T-cell (primary cell): ENCODE data around the gene ADRB2. TPM values are rescaled to one million over a fixed set of nuclear protein-coding genes. Genes with fewer than 3 reads are reported as not detected.

Source experiments
- ATAC-seq, 4 experiments: fragments of 200-7000 bp in 3 of 4; fragments of 150-1000 bp in 1 of 4; cut with Tn5 transposase; replicated peaks in 1 of 4; 1 replicate in 3 of 4; 2 replicates in 1 of 4; pipeline ENCODE4 v1.10.0; 2021; ENCODE audit warnings: moderate library complexity in 3 of 4, mild to moderate bottlenecking in 2 of 4, moderate number of reproducible peaks in 1 of 4
- CTCF ChIA-PET, 2 donors: fragments of 300-600 bp; sonication (Branson Sonifier 250); formaldehyde crosslinking; loops; one replicate each; lab custom pipeline; 2022; ENCODE audit warnings: antibody characterized with exemption in 2 of 2; lab: Charles Lee
- POLR2A ChIA-PET, 2 donors: fragments of 300-600 bp; sonication (Branson Sonifier 250); formaldehyde crosslinking; loops; one replicate each; lab custom pipeline; 2022; ENCODE audit warnings: antibody characterized with exemption in 2 of 2; lab: Charles Lee
- DNase-seq, 35 experiments: peaks; one replicate each; pipeline versions ENCODE4 v3.0.0 to v3.0.0-alpha.2; 2013 to 2023
- H3K27ac ChIP-seq: one replicate; pipeline ENCODE4 v1.5.1; 2013; ENCODE audit warnings: low read length
- H3K27me3 ChIP-seq, 2 experiments: replicated peaks in 1 of 2; 1 replicate in 1 of 2; 2 replicates in 1 of 2; pipeline versions ENCODE4 v1.6.1 to v1.7.0; 2013; ENCODE audit warnings: low read length in 1 of 2, mixed read lengths in 1 of 2; ENCODE audit not compliant: control insufficient read depth in 2 of 2, insufficient read depth in 2 of 2; ENCODE audit errors: extremely low read depth in 1 of 2
- H3K36me3 ChIP-seq, 2 donors: 1 replicate in 1 of 2; 2 replicates in 1 of 2; pipeline versions ENCODE4 v1.6.1 to v1.7.0; 2013; ENCODE audit warnings: low read length in 1 of 2; ENCODE audit not compliant: control insufficient read depth in 2 of 2, insufficient read depth in 1 of 2; ENCODE audit errors: extremely low read depth in 1 of 2
- H3K4me1 ChIP-seq, 2 experiments: 1 replicate in 1 of 2; 2 replicates in 1 of 2; pipeline versions ENCODE4 v1.6.1 to v1.7.0; 2013; ENCODE audit warnings: low read length in 2 of 2, mixed read lengths in 1 of 2; ENCODE audit not compliant: insufficient read depth in 2 of 2, control insufficient read depth in 1 of 2; ENCODE audit errors: extremely low read depth in 1 of 2
- H3K4me3 ChIP-seq, 2 donors: 1 replicate in 1 of 2; 2 replicates in 1 of 2; pipeline versions ENCODE4 v1.5.1 to v1.7.0; 2013; ENCODE audit warnings: mild to moderate bottlenecking in 2 of 2, low read length in 1 of 2, moderate library complexity in 1 of 2; ENCODE audit not compliant: control insufficient read depth in 1 of 2; ENCODE audit errors: extremely low read depth in 1 of 2
- H3K9me3 ChIP-seq: 2 replicates; pipeline ENCODE4 v1.7.0; 2013
- H3K27ac Mint-ChIP-seq, 2 donors: one replicate each; pipeline ENCODE4 v1.8.0; 2020 to 2021; ENCODE audit warnings: mild to moderate bottlenecking in 2 of 2, mixed read lengths in 2 of 2
- H3K27me3 Mint-ChIP-seq, 2 donors: one replicate each; pipeline ENCODE4 v1.8.0; 2021 to 2022; ENCODE audit warnings: mixed read lengths in 2 of 2
- H3K36me3 Mint-ChIP-seq: one replicate; pipeline ENCODE4 v1.8.0; 2021; ENCODE audit warnings: mixed read lengths
- H3K4me1 Mint-ChIP-seq, 3 donors: one replicate each; pipeline ENCODE4 v1.8.0; 2020 to 2022; ENCODE audit warnings: mixed read lengths in 3 of 3, mild to moderate bottlenecking in 1 of 3
- H3K4me3 Mint-ChIP-seq, 3 donors: one replicate each; pipeline ENCODE4 v1.8.0; 2020 to 2022; ENCODE audit warnings: mild to moderate bottlenecking in 3 of 3, mixed read lengths in 3 of 3, moderate library complexity in 3 of 3
- H3K9me3 Mint-ChIP-seq, 3 donors: one replicate each; pipeline ENCODE4 v1.8.0; 2020 to 2022; ENCODE audit warnings: mixed read lengths in 3 of 3
- WGBS: methylation state at CpG from one replicate; pipeline ENCODE4 v1.1.5; 2013; ENCODE audit warnings: missing lambda C conversion rate; ENCODE audit not compliant: insufficient coverage; 5-methylcytosine and 5-hydroxymethylcytosine counted together
- total RNA-seq, 35 experiments: library from RNA in 6 of 35; stranded (reverse) in 6 of 35; fragments of 120-200 nt in 1 of 35; gene quantifications; one replicate each; pipeline versions ENCODE4 v1.2.1 to v1.2.4 and lab custom pipeline; 2013 to 2026

Gene ADRB2
- total RNA-seq, 5 donors from 2014 or later (not counting 1 experiment from before 2014, with no cell fraction given) = 2.3 to 11.3 (median 7.2) TPM

DNA sequence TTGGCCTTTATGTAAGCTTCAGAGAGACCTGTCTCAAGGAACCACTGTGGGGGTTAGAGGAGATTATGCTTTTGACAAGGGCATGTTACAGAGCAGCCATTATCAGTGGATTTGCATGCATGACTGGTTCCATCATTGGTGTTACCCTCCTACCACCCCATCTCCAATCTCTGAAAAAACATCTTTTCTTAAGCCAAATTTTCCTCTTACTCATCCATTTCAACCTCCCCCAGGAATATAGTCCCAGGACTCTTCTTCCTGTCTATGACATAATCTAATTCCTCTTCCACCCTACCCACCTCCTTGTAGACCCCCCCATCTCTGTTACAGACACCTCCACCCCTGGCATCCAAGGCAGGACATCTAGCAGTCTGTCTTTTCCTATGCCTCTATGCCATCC is 33.1 kb upstream of the ADRB2 start:
- H3K27ac ChIP-seq = no peak overlapping the region
- H3K9me3 Mint-ChIP-seq = no peaks in the 10 kb centered on the region
- no peaks in the 10 kb centered on the region for H3K36me3 Mint-ChIP-seq
- ChIA-PET POLR2A (no interaction called here), CTCF (interaction anchor here in 1 of 2 donors (0.9 kb wide), 1 partner anchor 35 kb away, joined by 3 read pairs; no protein-coding TSS in a partner anchor)
- no peaks in the 10 kb centered on the region for H3K36me3 ChIP-seq
- ATAC-seq = no peak
- no peak overlapping the region for H3K4me3 ChIP-seq
- no peaks in the 10 kb centered on the region for H3K9me3 ChIP-seq
- peaks cover 3 to 8% of the 10 kb centered on the region in 2 donors for H3K27me3 Mint-ChIP-seq
- H3K4me1 Mint-ChIP-seq = peaks cover 0 to 2% (median 0%) of the 10 kb centered on the region in 3 donors
- H3K4me3 Mint-ChIP-seq = no peak overlapping the region
- no peak for DNase-seq
- H3K4me1 ChIP-seq = no peaks in the 10 kb centered on the region
- H3K27ac Mint-ChIP-seq = no peak overlapping the region
- H3K27me3 ChIP-seq = no peaks in the 10 kb centered on the region

DNA sequence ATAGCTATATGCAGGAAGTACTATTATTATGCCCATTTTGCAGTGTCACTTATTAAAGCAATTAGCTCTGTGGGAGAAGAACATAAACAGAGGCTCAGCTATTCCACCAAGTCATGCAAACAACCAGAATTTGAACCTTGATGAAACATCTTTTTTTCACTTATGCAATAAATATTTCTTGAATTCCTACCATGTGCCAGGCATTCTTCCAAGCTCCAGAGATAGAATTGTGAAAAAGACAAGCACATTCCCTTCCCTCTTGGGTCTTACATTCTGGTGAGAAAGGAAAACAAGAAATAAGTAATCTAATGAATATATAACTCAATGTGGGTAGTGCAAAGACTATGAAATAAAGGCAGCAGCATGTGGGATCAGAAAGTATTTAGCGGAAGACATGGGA is 32.1 kb upstream of the ADRB2 start:
- ChIA-PET POLR2A (no interaction called here), CTCF (no interaction called here)
- H3K27ac Mint-ChIP-seq = no peak overlapping the region
- no peaks in the 10 kb centered on the region for H3K9me3 ChIP-seq
- no peak for DNase-seq
- H3K4me1 ChIP-seq = no peaks in the 10 kb centered on the region
- no peak overlapping the region for H3K27ac ChIP-seq
- WGBS = 100% methylated on average over 1 of the region's 1 CpG
- no peaks in the 10 kb centered on the region for H3K36me3 ChIP-seq
- H3K4me3 ChIP-seq = no peak overlapping the region
- peaks cover 0 to 2% (median 0%) of the 10 kb centered on the region in 3 donors for H3K4me1 Mint-ChIP-seq
- H3K27me3 ChIP-seq = peaks cover 0 to 2% of the 10 kb centered on the region in 2 experiments
- H3K9me3 Mint-ChIP-seq = no peaks in the 10 kb centered on the region
- H3K27me3 Mint-ChIP-seq = peaks cover 3 to 7% of the 10 kb centered on the region in 2 donors
- no peak overlapping the region for H3K4me3 Mint-ChIP-seq
- ATAC-seq = no peak
- H3K36me3 Mint-ChIP-seq = no peaks in the 10 kb centered on the region

DNA sequence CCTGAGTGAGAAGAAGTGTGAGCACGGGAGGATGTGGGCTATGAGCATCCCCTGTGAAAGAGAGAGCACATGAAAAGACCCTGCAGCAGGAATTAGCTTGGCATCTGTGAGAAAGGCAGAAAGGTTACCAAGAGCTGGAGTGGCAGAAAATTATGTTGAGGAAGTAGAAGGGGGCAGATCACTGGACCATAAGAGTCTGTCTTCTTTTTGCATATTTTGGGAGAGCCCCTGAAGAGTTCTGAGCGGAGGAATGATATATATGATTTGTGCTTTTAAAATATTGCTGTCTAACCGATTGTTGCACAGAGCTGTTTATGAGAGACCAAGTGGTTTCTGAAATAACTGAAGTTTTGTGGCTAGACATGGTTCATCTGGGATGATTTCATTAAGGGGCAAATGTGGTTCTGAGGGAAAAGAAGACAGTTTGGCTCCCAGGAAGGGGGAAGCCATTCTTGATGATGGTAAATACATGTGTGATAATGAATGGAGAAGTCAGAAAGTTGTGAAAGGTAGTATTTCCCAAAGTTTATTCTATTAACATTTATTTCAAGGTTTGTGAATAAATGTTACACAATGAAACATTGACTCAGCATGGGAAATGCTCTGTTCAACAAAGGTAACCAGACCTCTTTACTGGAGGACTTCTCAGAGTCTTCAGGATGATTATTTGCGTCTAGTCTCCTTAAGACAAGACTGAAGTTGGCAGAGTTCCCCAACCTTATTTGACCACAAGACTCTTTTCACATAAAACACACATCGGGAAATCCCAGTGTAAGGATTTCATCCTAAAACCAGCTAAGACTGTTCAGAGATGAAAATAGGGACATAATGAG is 31.5 kb upstream of the ADRB2 start:
- Mint-ChIP-seq H3K36me3 (no peaks in the 10 kb centered on the region), H3K27me3 (peaks cover 2 to 5% of the 10 kb centered on the region in 2 donors), H3K4me1 (peaks cover 0 to 2% (median 0%) of the 10 kb centered on the region in 3 donors), H3K9me3 (no peaks in the 10 kb centered on the region), H3K4me3 (no peak overlapping the region), H3K27ac (no peak overlapping the region)
- Histone ChIP-seq H3K4me3 (no peak overlapping the region), H3K36me3 (no peaks in the 10 kb centered on the region), H3K4me1 (no peaks in the 10 kb centered on the region), H3K9me3 (no peaks in the 10 kb centered on the region), H3K27me3 (peaks cover 0 to 2% of the 10 kb centered on the region in 2 experiments), H3K27ac (no peak overlapping the region)
- ChIA-PET POLR2A (no interaction called here), CTCF (interaction anchor here in 1 of 2 donors (0.8 kb wide), 1 partner anchor 14 kb away, joined by 3 read pairs; no protein-coding TSS in a partner anchor)
- no peak for DNase-seq
- ATAC-seq = no peak
- WGBS = 43% methylated on average over 4 of the region's 5 CpGs

DNA sequence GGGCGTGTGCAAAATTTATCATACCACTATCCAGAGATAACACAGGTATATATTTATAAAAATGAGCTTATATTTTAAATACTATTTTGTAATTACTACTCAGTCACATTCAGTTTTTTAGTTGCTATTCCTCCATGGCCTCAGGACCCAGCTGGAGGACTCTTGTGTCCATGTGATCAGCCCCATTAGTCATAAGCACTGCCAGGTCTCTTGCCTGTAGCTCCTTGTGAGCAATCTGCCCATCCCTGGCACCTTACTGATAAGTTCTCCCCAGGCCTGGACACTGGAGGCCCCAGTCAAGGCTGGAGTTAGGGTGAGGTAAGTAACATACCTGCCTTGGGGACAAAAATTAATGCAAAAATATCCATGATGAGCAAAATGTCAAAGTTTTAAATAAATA is 29.5 kb upstream of the ADRB2 start:
- no peak overlapping the region for H3K4me3 Mint-ChIP-seq
- no peak for ATAC-seq
- Histone ChIP-seq H3K9me3 (no peaks in the 10 kb centered on the region), H3K36me3 (no peaks in the 10 kb centered on the region), H3K27ac (no peak overlapping the region), H3K27me3 (peaks cover 0 to 2% of the 10 kb centered on the region in 2 experiments), H3K4me3 (no peak overlapping the region), H3K4me1 (no peaks in the 10 kb centered on the region)
- no peaks in the 10 kb centered on the region for H3K9me3 Mint-ChIP-seq
- peaks cover 2 to 5% of the 10 kb centered on the region in 2 donors for H3K27me3 Mint-ChIP-seq
- peaks cover 0 to 2% (median 0%) of the 10 kb centered on the region in 3 donors for H3K4me1 Mint-ChIP-seq
- DNase-seq = no peak
- WGBS = no CpG with 5 or more reads among the region's 1 CpG
- H3K27ac Mint-ChIP-seq = no peak overlapping the region
- POLR2A ChIA-PET = interaction anchor here in 1 of 2 donors (0.7 kb wide), 1 partner anchor 9 kb away, joined by 4 read pairs; no protein-coding TSS in a partner anchor
- CTCF ChIA-PET = interaction anchor here (0.7 kb wide), 2 partner anchors 117 to 746 kb away, joined by 3 to 6 read pairs; no protein-coding TSS in a partner anchor
- H3K36me3 Mint-ChIP-seq = no peaks in the 10 kb centered on the region

DNA sequence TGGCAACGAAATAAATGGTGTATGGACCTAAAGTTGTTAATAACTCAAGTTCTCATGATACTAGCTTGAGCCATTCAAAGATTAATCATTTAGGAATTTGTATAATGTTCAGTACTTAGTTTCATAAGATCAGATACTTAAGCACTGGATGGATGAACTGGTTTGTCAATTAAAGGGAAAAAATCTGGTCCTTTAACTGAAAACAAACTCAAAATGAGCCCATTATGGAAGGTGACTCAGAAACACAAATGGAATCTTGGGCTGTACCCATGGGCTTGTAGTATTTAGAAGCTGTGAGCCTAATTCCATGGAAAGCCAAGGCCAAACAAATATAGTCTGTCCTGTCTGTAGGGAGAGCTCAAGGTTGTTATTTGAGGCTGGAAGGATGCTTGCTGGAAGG is 27.6 kb upstream of the ADRB2 start:
- Mint-ChIP-seq H3K4me3 (no peak overlapping the region), H3K36me3 (peaks cover 3% of the 10 kb centered on the region), H3K4me1 (peaks cover 0 to 2% (median 0%) of the 10 kb centered on the region in 3 donors), H3K9me3 (peaks cover 0 to 6% (median 0%) of the 10 kb centered on the region in 3 donors), H3K27ac (no peak overlapping the region), H3K27me3 (peaks cover 2 to 12% of the 10 kb centered on the region in 2 donors)
- Histone ChIP-seq H3K4me3 (no peak overlapping the region), H3K9me3 (no peaks in the 10 kb centered on the region), H3K36me3 (no peaks in the 10 kb centered on the region), H3K27ac (no peak overlapping the region), H3K27me3 (peaks cover 0 to 2% of the 10 kb centered on the region in 2 experiments), H3K4me1 (no peaks in the 10 kb centered on the region)
- no peak for ATAC-seq
- CTCF ChIA-PET = interaction anchor here in 1 of 2 donors (0.7 kb wide), 1 partner anchor 22 kb away, joined by 3 read pairs; no protein-coding TSS in a partner anchor
- POLR2A ChIA-PET = no interaction called here
- no peak for DNase-seq
- WGBS = no CpG with 5 or more reads among the region's 1 CpG

DNA sequence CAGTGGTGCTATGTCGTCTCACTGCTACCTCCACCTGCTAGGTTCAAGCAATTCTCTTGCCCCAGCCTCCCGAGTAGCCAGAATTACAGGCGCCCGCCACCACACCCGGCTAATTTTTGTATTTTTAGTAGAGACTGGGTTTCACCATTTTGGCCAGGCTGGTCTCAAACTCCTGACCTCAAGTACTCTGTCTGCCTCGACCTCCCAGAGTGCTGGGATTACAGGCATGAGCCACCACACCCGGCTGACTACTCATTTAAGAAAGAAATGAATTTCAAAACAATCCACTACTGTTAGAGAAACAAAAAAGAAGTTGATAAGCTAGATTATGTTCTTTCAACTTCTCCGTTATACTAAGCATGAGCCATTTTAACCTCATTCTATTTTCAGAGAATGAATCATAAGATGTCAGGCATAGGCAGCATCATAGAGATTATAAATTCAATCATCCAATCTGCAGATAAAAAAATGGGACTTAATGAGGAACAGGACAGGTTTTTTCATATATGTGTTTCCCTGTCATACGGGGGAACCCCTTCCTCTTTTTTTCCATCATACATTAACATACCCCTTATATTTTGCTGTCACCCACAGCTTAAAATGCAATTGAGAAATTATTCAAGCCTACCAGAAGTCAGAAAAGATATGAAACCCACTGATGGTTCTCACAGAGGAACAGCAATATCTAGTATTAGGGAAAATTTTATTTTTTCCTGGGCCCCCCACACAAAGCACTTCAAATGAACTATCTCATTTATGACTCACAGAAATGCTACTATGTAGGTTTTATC is 26.5 kb upstream of the ADRB2 start:
- no CpG with 5 or more reads among the region's 9 CpGs for WGBS
- ChIA-PET POLR2A (no interaction called here), CTCF (interaction anchor here in 1 of 2 donors (1.0 kb wide), 1 partner anchor 158 kb away, joined by 3 read pairs; no protein-coding TSS in a partner anchor)
- Mint-ChIP-seq H3K4me3 (no peak overlapping the region), H3K27me3 (peaks cover 0 to 8% of the 10 kb centered on the region in 2 donors), H3K36me3 (peaks cover 3% of the 10 kb centered on the region), H3K4me1 (peaks cover 0 to under 1% (median 0%) of the 10 kb centered on the region in 3 donors), H3K9me3 (peaks cover 0 to 6% (median 0%) of the 10 kb centered on the region in 3 donors), H3K27ac (no peak overlapping the region)
- no peak for DNase-seq
- Histone ChIP-seq H3K4me3 (no peak overlapping the region), H3K4me1 (no peaks in the 10 kb centered on the region), H3K27ac (no peak overlapping the region), H3K36me3 (no peaks in the 10 kb centered on the region), H3K27me3 (peaks cover 0 to 2% of the 10 kb centered on the region in 2 experiments), H3K9me3 (no peaks in the 10 kb centered on the region)
- no peak for ATAC-seq
